NOMO-1 (cell line): ENCODE data around the gene RAB12.
"Not testable (repeated sequence)": the region's sequence is repeated elsewhere in the genome, so short reads cannot be mapped to it uniquely, and the experiment has no call there.

Experiments
- DNase-seq, 2 experiments: peaks; one replicate each; lab custom pipeline; 2025; ENCODE audit not compliant: unreplicated experiment in 2 of 2; lab: John Stamatoyannopoulos, UW

The RAB12 gene

GRCh38 chr18:8608795-8609658 is at the start of gene RAB12:
TSS of gene RAB12 (plus strand) at chr18:8609437. CDS start at chr18:8609440, 3 bp downstream.
- DNase-seq = peak; percentile 65 to 91

- no peak for DNase-seq
These were observed 49.5 kb upstream of the RAB12 start for GRCh38 chr18:8559612-8560186.

- no peak for DNase-seq
These were observed 47.9 kb upstream of the RAB12 start for GRCh38 chr18:8561123-8561910.

DNA sequence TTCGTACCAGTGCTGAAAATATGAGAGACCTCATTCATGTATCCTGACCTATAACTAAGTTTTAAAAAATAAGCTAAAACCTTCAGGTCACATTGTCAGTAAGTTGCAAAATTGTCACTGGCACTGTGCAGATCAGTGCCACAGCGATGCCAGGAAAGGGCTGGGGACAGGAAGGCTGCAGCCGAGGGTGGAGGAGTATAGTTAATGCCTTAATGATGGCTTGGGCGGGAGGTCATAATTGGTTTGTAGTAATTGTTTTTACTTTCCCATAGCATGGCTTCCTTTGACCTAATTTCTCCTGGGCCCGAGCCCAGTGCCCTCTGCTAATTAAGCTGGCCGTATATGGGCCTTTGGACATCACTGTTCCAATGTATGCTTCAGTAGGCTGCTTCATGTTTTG is 47.2 kb upstream of the RAB12 start:
- no peak for DNase-seq

GRCh38 chr18:8562919-8563318 is 46.3 kb upstream of the RAB12 start:
- no peak for DNase-seq

DNA sequence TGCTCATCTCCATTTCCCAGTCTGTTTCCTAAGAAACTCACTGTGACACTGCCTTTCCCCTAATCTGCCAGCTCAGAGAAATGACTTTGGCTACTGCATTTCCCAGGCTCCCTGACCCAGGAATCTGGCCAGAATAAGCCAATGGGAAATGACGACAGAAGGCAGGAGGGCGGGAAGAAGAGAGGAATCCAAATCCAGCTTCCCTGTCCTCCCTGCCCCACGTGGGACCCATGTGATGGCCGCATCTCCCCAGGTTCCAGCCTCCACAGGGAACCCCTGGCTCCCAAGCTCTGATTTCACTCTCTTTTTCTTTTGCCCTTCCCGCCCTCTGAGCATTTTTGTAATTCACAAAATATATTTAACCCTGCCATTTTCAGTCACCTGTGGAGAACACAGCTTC is 37.8 kb upstream of the RAB12 start:
- no peak for DNase-seq

GRCh38 chr18:8573766-8574165 is 35.5 kb upstream of the RAB12 start:
- not testable (repeated sequence) for DNase-seq

DNA sequence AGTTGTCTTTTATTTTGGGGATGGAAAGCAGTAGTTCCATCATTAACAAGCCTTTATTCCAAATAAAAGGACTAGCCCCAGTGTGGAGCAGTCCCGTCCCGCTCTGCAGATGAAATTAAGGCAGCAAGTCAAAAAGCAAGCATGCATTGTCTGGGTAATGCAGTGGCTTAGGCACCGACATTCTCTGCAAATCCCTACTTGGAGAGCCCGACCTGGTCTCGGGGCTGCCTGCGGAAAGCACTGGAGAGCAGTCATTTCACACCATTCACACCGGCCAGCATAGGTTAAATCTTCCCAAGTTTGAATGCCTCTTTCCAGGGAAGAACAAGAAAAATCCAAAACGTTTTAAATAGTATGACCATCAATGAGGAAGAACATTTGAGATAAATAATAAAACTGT is 24.4 kb upstream of the RAB12 start:
- no peak for DNase-seq

DNA sequence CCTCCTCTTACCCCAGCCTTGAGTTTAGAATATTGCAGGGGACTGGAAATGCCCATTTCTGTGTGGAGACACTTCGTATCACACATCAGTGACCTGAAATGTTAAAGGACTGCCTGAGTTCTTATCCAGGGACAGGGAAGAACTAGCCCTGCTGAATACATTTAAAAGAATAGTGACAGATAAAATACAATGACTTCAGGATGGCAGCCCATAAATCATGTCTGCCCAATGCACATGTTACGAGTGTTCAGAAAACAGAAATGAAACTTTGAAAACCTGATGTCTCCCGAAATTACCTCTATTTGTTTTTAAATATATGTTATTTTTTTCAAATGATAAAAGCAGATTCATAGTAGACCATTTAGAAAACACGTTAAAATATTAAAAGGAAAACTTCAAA is 22.3 kb upstream of the RAB12 start:
- peak in 1 of 2 experiments; percentile 35 for DNase-seq

GRCh38 chr18:8595445-8595844 is 13.8 kb upstream of the RAB12 start:
- no peak for DNase-seq

DNA sequence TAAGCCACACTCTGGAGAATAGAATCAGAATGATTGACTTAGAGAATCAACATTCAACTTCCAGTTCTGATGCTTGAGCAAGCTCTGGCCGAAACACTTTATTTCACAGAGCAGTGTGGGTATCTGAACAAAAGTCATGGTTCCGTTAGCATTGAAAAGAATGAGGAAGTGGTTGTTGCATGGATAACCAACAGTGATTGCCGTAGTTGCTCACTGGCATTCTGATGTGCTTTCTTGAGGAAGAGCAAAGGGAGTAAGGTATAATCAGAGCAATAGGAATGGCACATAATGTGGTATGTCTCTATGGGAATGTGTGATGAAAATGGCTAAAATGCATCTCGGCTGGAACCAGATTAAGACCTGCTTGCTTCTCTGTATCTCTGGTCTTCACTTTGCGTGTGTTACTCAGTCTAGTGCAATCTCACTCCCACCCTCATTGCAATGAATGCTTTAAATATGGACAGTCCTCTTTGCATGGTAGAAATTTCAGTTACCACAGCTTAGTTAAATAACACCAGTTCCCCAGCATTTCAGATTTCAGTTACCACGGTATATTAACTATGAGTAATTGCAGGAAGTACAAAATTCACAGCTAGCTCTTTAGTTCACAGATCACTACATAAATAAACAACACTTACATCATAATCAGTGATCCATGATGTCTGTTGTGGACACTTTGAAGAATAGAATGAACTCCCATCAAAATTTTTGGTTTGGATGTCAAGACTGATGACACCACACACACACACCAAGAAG is 7.8 kb upstream of the RAB12 start:
- DNase-seq = peak; percentile 42 to 85

- DNase-seq = no peak
These were observed 7.2 kb upstream of the RAB12 start for GRCh38 chr18:8602040-8602439.

DNA sequence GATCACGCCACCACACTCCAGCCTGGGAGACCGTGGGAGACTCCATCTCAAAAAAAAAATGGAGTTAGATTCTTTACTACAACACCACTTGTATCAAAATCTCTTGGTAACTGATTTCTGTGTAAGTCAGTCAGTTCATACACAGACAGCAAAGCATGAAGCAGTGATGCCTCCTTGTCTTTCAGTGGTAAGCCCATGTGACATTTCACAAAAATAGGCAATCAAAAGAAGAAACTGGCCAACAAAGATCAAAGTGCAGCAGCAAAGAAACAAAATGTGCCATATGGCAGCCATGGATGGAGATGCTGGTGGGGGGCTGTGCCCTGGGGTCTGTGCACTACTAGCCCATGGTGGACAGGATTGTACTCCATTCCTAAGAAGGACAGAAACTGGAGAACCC is 6.7 kb upstream of the RAB12 start:
- no peak for DNase-seq

GRCh38 chr18:8603663-8604520 is 5.3 kb upstream of the RAB12 start:
- peak; percentile 5 to 74 for DNase-seq

DNA sequence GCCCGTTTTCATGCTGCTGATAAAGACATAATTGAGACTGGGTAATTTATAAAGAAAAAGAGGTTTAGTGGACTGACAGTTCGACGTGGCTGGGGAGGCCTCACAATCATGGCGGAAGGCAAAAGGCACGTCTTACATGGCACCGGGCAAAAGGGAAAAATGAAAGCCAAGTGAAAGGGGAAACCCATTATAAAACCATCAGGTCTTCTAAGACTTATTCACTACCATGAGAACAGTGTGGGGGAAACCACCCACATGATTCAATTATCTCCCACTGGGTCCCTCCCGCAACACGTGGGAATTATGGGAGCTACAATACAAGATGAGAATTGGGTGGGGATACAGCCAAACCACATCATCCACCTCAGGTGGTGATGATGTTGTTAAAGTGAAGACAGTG is 3.3 kb upstream of the RAB12 start:
- DNase-seq = no peak

GRCh38 chr18:8607776-8608742 is 1.2 kb upstream of the RAB12 start:
- no peak for DNase-seq

- no peak for DNase-seq
These were observed 622 bp downstream of the RAB12 start for GRCh38 chr18:8609659-8610458.

- peak in 1 of 2 experiments; percentile 15 for DNase-seq
These were observed 1.2 kb downstream of the RAB12 start for GRCh38 chr18:8610459-8610851.
